GM12865 (cell line): ENCODE measurements around the gene CHRNA4.

ENCODE experiments used
- DNase-seq: peaks from one replicate; pipeline ENCODE4 v3.0.0; 2010; ENCODE audit warnings: low read depth
- H3K4me3 ChIP-seq: 2 replicates; pipeline ENCODE4 v1.5.1; 2011; ENCODE audit warnings: mild to moderate bottlenecking, low read depth, low read length, control low read depth
- TF ChIP-seq, protein P1 (sequence below): IDR thresholded peaks from 2 replicates; pipeline ENCODE4 v1.5.1; 2011; ENCODE audit warnings: low read length, control low read depth, low read depth, inconsistent platforms; ENCODE audit not compliant: insufficient read depth; ENCODE audit errors: missing control alignments

Gene CHRNA4

GRCh38 chr20:63322146-63322932, 38.8 kb downstream of the CHRNA4 start:
- H3K4me3 ChIP-seq = no peak overlapping the region
- DNase-seq = no peak
- TF ChIP-seq, protein P1, sequence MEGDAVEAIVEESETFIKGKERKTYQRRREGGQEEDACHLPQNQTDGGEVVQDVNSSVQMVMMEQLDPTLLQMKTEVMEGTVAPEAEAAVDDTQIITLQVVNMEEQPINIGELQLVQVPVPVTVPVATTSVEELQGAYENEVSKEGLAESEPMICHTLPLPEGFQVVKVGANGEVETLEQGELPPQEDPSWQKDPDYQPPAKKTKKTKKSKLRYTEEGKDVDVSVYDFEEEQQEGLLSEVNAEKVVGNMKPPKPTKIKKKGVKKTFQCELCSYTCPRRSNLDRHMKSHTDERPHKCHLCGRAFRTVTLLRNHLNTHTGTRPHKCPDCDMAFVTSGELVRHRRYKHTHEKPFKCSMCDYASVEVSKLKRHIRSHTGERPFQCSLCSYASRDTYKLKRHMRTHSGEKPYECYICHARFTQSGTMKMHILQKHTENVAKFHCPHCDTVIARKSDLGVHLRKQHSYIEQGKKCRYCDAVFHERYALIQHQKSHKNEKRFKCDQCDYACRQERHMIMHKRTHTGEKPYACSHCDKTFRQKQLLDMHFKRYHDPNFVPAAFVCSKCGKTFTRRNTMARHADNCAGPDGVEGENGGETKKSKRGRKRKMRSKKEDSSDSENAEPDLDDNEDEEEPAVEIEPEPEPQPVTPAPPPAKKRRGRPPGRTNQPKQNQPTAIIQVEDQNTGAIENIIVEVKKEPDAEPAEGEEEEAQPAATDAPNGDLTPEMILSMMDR = no peak

DNA sequence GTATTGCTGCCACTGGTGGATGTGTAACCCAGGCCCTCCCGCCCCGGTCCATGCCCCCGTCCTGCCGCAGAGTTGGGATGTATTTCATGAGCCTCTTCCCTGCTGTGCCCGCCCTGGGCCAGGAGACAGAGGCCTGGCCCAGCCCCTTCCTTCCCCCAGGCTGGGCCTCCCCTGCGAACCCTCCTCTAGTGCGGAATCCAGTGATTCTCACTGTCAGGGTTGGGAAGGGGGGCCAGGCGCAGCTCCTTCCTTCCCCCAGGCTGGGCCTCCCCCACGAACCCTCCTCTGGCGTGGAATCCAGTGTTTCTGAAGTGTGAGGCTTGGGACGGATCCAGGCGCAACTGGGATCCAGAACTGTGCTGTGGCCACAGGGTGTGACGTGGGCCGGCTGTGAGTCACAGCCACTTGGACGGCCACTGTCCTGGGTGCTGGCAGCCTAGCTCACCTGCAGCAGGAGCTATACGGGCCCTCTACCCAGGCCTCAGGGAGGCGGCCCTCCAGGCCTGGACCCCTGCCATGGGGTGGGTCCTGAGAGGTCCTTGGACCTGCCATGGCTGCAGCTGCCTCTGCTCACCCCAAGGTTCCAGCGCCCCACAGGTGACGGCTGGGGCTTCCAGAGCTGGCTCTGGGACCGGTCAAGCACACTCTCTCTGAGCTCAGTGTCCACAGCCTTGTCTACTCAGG, 39.9 kb downstream of the CHRNA4 start:
- no peak overlapping the region for H3K4me3 ChIP-seq
- no peak for DNase-seq
- TF ChIP-seq, protein P1 = no peak

DNA sequence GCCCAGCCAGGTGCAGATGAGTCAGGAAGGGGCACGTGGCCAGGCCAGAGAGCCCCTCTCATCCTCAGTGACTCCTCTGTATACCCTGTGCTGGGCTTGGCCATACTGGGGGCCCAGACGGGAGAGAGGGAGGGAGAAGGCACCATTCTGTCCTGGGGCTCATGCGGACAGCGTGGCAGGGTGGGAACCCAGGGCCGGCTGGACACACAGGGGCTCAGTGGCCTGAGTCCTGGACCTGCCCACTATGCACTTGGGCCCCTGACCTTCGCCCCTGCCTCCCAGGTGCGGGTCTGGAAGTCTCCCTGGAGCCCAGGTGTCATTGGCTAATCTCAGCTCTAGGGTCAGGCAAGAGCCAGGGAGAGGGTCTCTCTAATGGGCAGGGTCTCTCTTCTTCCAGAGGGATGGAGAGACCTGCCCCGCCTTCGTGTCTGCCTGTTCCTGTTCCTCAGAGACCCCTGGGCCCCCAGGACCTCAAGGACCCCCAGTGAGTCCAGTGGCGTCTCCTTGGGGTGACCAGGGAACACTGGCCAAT, 40.5 kb downstream of the CHRNA4 start:
- TF ChIP-seq, protein P1 = no peak
- no peak for DNase-seq
- no peak overlapping the region for H3K4me3 ChIP-seq

DNA sequence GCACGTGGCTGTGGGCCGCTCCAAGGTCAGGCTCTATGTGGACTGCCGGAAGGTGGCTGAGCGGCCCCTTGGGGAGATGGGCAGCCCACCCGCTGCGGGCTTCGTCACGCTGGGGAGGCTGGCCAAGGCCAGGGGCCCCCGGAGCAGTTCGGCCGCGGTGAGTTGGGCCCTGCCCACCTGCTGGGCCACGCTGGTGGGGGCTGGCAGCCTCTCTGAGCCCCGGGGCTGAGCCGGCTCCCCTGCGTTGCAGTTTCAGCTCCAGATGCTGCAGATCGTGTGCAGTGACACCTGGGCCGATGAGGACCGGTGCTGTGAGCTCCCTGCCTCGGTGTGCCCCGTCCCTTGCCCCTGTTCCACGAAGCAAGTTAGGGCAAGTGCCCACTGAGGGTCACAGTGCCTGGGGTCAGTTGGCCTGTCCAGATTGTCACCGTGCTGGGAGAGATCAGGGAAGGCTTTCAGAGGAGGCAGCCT, 41.1 kb downstream of the CHRNA4 start:
- no peak for DNase-seq
- H3K4me3 ChIP-seq = no peak overlapping the region
- TF ChIP-seq, protein P1 = no peak

- TF ChIP-seq, protein P1 = no peak
Observed at GRCh38 chr20:63319164-63320040, 41.7 kb downstream of the CHRNA4 start.

GRCh38 chr20:63318391-63319163, 42.6 kb downstream of the CHRNA4 start:
- no peak overlapping the region for H3K4me3 ChIP-seq
- TF ChIP-seq, protein P1 = no peak
- no peak for DNase-seq

More at GRCh38 chr20:63319164-63320040, 41.7 kb downstream of the CHRNA4 start:
- no peak for DNase-seq
- no peak overlapping the region for H3K4me3 ChIP-seq
